GM18526 (cell line): Measurements from ENCODE around the gene RAB43.

Experiments used
- POLR2A ChIP-seq: IDR thresholded peaks from 3 replicates; pipeline ENCODE4 v1.6.1; 2011; ENCODE audit not compliant: insufficient read length; ENCODE audit errors: extremely low read depth

Gene RAB43

GRCh38 chr3:129038121-129038855 is 83.3 kb downstream of the RAB43 start:
- TF ChIP-seq POLR2A = no peak
